Esophagus muscularis mucosa (tissue), 4 donors: ENCODE measurements around the gene ANXA6.

Experiments
- EP300 ChIP-seq: sonication (generic); formaldehyde crosslinking; IDR thresholded peaks from one replicate; pipeline ENCODE4 v1.6.1; 2017; ENCODE audit warnings: antibody characterized with exemption
- POLR2A ChIP-seq: fragments of 450-650 bp; IDR thresholded peaks from one replicate; pipeline ENCODE4 v1.6.1; 2017; ENCODE audit warnings: antibody characterized with exemption, moderate library complexity, mild to moderate bottlenecking, low read depth
- TF ChIP-seq, protein P1 (sequence below), 3 experiments: fragments of 200-600 bp in 2 of 3; fragments of 450-650 bp in 1 of 3; sonication (generic) in 2 of 3; IDR thresholded peaks; one replicate each; pipeline ENCODE4 v1.5.1; 2017 to 2019; ENCODE audit warnings: antibody characterized with exemption in 3 of 3, mild to moderate bottlenecking in 2 of 3, moderate library complexity in 1 of 3

DNA sequence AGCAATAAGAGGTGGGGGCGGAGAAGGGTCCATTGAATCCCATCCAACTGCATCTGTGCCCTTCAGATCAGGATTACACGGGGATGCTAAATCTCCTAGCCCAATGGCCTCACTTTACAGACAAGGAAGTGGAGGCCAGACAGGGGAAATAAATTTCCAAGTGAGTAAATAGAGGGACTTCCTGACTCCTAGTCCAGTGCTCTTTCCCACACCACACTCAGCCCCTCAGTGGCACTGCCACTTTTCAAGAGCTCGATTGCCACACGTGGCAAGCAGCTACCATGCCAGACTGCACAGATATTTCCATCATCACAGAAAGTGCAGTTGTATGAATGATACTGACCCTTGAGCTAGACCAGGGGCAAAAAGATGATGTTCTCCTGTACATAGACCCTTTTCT lies 68.6 kb downstream of the ANXA6 start:
- TF ChIP-seq, protein P1, sequence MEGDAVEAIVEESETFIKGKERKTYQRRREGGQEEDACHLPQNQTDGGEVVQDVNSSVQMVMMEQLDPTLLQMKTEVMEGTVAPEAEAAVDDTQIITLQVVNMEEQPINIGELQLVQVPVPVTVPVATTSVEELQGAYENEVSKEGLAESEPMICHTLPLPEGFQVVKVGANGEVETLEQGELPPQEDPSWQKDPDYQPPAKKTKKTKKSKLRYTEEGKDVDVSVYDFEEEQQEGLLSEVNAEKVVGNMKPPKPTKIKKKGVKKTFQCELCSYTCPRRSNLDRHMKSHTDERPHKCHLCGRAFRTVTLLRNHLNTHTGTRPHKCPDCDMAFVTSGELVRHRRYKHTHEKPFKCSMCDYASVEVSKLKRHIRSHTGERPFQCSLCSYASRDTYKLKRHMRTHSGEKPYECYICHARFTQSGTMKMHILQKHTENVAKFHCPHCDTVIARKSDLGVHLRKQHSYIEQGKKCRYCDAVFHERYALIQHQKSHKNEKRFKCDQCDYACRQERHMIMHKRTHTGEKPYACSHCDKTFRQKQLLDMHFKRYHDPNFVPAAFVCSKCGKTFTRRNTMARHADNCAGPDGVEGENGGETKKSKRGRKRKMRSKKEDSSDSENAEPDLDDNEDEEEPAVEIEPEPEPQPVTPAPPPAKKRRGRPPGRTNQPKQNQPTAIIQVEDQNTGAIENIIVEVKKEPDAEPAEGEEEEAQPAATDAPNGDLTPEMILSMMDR (IDR thresholded peaks at IDR 0.05) = no peak
- TF ChIP-seq POLR2A (no peak), EP300 (no peak)
